Right lobe of liver (tissue), 6 donors: ENCODE measurements around the gene RPL9. TPM values are rescaled to one million over a fixed set of nuclear protein-coding genes. Genes with fewer than 3 reads are reported as not detected.

Experiments used
- ATAC-seq, 4 donors: fragments of 200-7000 bp; cut with Tn5 transposase; one replicate each; pipeline ENCODE4 v1.9.1; 2020; ENCODE audit warnings: mild to moderate bottlenecking in 4 of 4, moderate library complexity in 4 of 4
- DNase-seq, 3 donors: peaks; one replicate each; pipeline ENCODE4 v3.0.0-alpha.2; 2020
- H3K27ac ChIP-seq, 3 donors: fragments of 200-600 bp; one replicate each; pipeline ENCODE4 v1.8.0; 2022
- H3K27me3 ChIP-seq, 2 donors: fragments of 200-600 bp; one replicate each; pipeline ENCODE4 v1.8.0; 2022
- H3K36me3 ChIP-seq, 4 donors: fragments of 200-600 bp; sonication (generic) in 1 of 4; one replicate each; pipeline versions ENCODE4 v1.5.1 to v1.8.0; 2017 to 2022; ENCODE audit warnings: control low read depth in 1 of 4
- H3K4me1 ChIP-seq, 4 donors: fragments of 200-600 bp; sonication (generic) in 1 of 4; one replicate each; pipeline versions ENCODE4 v1.5.1 to v1.8.0; 2017 to 2022; ENCODE audit warnings: control low read depth in 1 of 4
- H3K4me3 ChIP-seq, 3 donors: fragments of 200-600 bp; one replicate each; pipeline ENCODE4 v1.8.0; 2022
- H3K9me3 ChIP-seq, 4 donors: fragments of 200-600 bp; sonication (generic) in 1 of 4; one replicate each; pipeline versions ENCODE4 v1.5.1 to v1.8.0; 2017 to 2022; ENCODE audit warnings: control low read depth in 1 of 4
- CTCF ChIP-seq, 4 donors: fragments of 200-600 bp in 3 of 4; fragments of 450-650 bp in 1 of 4; IDR thresholded peaks; one replicate each; pipeline versions ENCODE4 v1.5.1 to v1.8.0; 2016 to 2022; ENCODE audit warnings: antibody characterized with exemption in 4 of 4, mild to moderate bottlenecking in 2 of 4
- POLR2A ChIP-seq: fragments of 450-650 bp; IDR thresholded peaks from one replicate; pipeline ENCODE4 v1.6.1; 2017; ENCODE audit warnings: antibody characterized with exemption, mild to moderate bottlenecking
- WGBS: methylation state at CpG from one replicate; pipeline ENCODE4 v1.1.6; 2018; ENCODE audit warnings: low coverage, low lambda C conversion rate; ENCODE audit not compliant: insufficient coverage; ENCODE audit errors: missing lambda C conversion rate; 5-methylcytosine and 5-hydroxymethylcytosine counted together
- intact Hi-C, 2 donors: fragments of 100-400 bp; cut with DNase I; formaldehyde crosslinking; loops; one replicate each; pipeline versions ENCODE4 v1.11.2 to v1.14.1; 2022
- total RNA-seq, 6 experiments: library from RNA; depleted of rRNA in 2 of 6; stranded (reverse); fragments of >200 nt in 2 of 6; fragmentation: NEBNext Ultra II Directional in 3 of 6; extraction: Animal tissue kit (Norgen Biotek cat#: 25700) in 3 of 6; gene quantifications; one replicate each; pipeline versions ENCODE4 v1.1.0 to v1.2.4, GENCODE V29; 2016 to 2023
- donor health status: DM: no; HTN: yes; CAD: no.
- donor health status: DM: no; HTN: no; CAD: no.
- donor health status: DM: no; HTN: no; CAD: no.
- donor health status: DM: no; HTN: yes; CAD: no.
- donor health status: DM: no; HTN: yes; CAD: no.

Gene RPL9
- total RNA-seq, 6 experiments from 2014 or later, result 353 to 1,546 (median 454) TPM

GRCh38 chr4:39446842-39447573 is 11.7 kb downstream of the RPL9 start:
- WGBS, result 72% methylated on average over 5 of the region's 61 CpGs

GRCh38 chr4:39446483-39446841 is 12.3 kb downstream of the RPL9 start:
- 100% methylated on average over 8 of the region's 20 CpGs for WGBS
- ATAC-seq (no peak), DNase-seq (no peak)
- Histone ChIP-seq H3K27me3 (no peaks in the 10 kb centered on the region), H3K27ac (no peak overlapping the region), H3K4me3 (no peak overlapping the region), H3K36me3 (peaks cover 0 to 52% (median 3%) of the 10 kb centered on the region in 4 donors), H3K4me1 (peaks cover 0 to 16% (median 5%) of the 10 kb centered on the region in 4 donors), H3K9me3 (no peaks in the 10 kb centered on the region)
- no peak for TF ChIP-seq POLR2A
- TF ChIP-seq CTCF (IDR thresholded peaks at IDR 0.05), result no peak
- intact Hi-C loops, result no loop called here

More at GRCh38 chr4:39446842-39447573, 11.7 kb downstream of the RPL9 start:
- peak overlapping the region in 2 of 3 donors; percentile 10 to 25 for H3K4me3 ChIP-seq
- H3K27me3 ChIP-seq, result no peaks in the 10 kb centered on the region
- TF ChIP-seq POLR2A, result no peak
- no peak for TF ChIP-seq CTCF (IDR thresholded peaks at IDR 0.05)
- H3K9me3 ChIP-seq, result no peaks in the 10 kb centered on the region
- ATAC-seq (peak; percentile 46 to 70 (median 53)), DNase-seq (peak in 2 of 3 donors; percentile 53 to 62)
- peaks cover 0 to 17% (median 8%) of the 10 kb centered on the region in 4 donors for H3K4me1 ChIP-seq
- H3K36me3 ChIP-seq, result peaks cover 0 to 54% (median 5%) of the 10 kb centered on the region in 4 donors
- H3K27ac ChIP-seq, result no peak overlapping the region
- intact Hi-C loops, result no loop called here

GRCh38 chr4:39442998-39443397 is 15.7 kb downstream of the RPL9 start:
- TF ChIP-seq CTCF (IDR thresholded peaks at IDR 0.05), result no peak
- TF ChIP-seq POLR2A, result no peak
- Histone ChIP-seq H3K4me1 (peaks cover 0 to 2% (median 0%) of the 10 kb centered on the region in 4 donors), H3K27ac (no peak overlapping the region), H3K27me3 (no peaks in the 10 kb centered on the region), H3K4me3 (no peak overlapping the region), H3K9me3 (no peaks in the 10 kb centered on the region), H3K36me3 (peaks cover 0 to 54% (median 3%) of the 10 kb centered on the region in 4 donors)
- no peak for ATAC-seq
- 82% methylated on average over 4 of the region's 4 CpGs for WGBS
- intact Hi-C loops, result no loop called here
- DNase-seq, result no peak

- intact Hi-C loops, result no loop called here
- Histone ChIP-seq H3K4me3 (no peak overlapping the region), H3K4me1 (peaks cover 0 to 13% (median 0%) of the 10 kb centered on the region in 4 donors), H3K27ac (no peak overlapping the region), H3K9me3 (no peaks in the 10 kb centered on the region), H3K27me3 (no peaks in the 10 kb centered on the region), H3K36me3 (peaks cover 0 to 45% (median 0%) of the 10 kb centered on the region in 4 donors)
- WGBS, result 87% methylated on average over 2 of the region's 2 CpGs
- DNase-seq, result no peak
- ATAC-seq, result no peak
- TF ChIP-seq CTCF (IDR thresholded peaks at IDR 0.05), result no peak
These were observed 17.1 kb downstream of the RPL9 start for GRCh38 chr4:39441593-39441992.
